GM19193 (cell line): ENCODE measurements around the gene ZNF608.

ENCODE experiments used
- POLR2A ChIP-seq: IDR thresholded peaks from 4 replicates; pipeline ENCODE4 v1.6.1; 2011; ENCODE audit not compliant: insufficient read depth, insufficient read length; ENCODE audit errors: extremely low read depth

ZNF608 gene

GRCh38 chr5:124720593-124720992 is 25.8 kb downstream of the ZNF608 start:
- TF ChIP-seq POLR2A: no peak

- TF ChIP-seq POLR2A: no peak
Observed at GRCh38 chr5:124719113-124719967, 27.1 kb downstream of the ZNF608 start.

GRCh38 chr5:124718380-124718789 is 28.1 kb downstream of the ZNF608 start:
- no peak for TF ChIP-seq POLR2A

- TF ChIP-seq POLR2A: no peak
Observed at GRCh38 chr5:124716169-124716568, 30.3 kb downstream of the ZNF608 start.

GRCh38 chr5:124714910-124715309 is 31.5 kb downstream of the ZNF608 start:
- no peak for TF ChIP-seq POLR2A

GRCh38 chr5:124713595-124713994 is 32.8 kb downstream of the ZNF608 start:
- TF ChIP-seq POLR2A: no peak

- TF ChIP-seq POLR2A: no peak
Observed at GRCh38 chr5:124712731-124713305, 33.6 kb downstream of the ZNF608 start.

GRCh38 chr5:124708086-124708485 is 38.4 kb downstream of the ZNF608 start:
- TF ChIP-seq POLR2A: no peak

- no peak for TF ChIP-seq POLR2A
Observed at GRCh38 chr5:124707520-124707919, 38.9 kb downstream of the ZNF608 start.

GRCh38 chr5:124706729-124707361 is 39.6 kb downstream of the ZNF608 start:
- TF ChIP-seq POLR2A: no peak

- TF ChIP-seq POLR2A: no peak
Observed at GRCh38 chr5:124706051-124706450, 40.4 kb downstream of the ZNF608 start.

GRCh38 chr5:124705577-124705976 is 40.9 kb downstream of the ZNF608 start:
- TF ChIP-seq POLR2A: no peak

GRCh38 chr5:124704594-124705284 is 41.7 kb downstream of the ZNF608 start:
- TF ChIP-seq POLR2A: no peak

GRCh38 chr5:124703995-124704394 is 42.4 kb downstream of the ZNF608 start:
- TF ChIP-seq POLR2A: no peak

GRCh38 chr5:124702525-124702924 is 43.9 kb downstream of the ZNF608 start:
- no peak for TF ChIP-seq POLR2A

- no peak for TF ChIP-seq POLR2A
Observed at GRCh38 chr5:124701873-124702425, 44.5 kb downstream of the ZNF608 start.

GRCh38 chr5:124701016-124701415 is 45.4 kb downstream of the ZNF608 start:
- TF ChIP-seq POLR2A: no peak
